Activated CD8-positive, alpha-beta T cell treated with anti-CD3 and anti-CD28 coated beads for 36 hours (primary cell): ENCODE measurements around the gene RAPGEF3. TPM values are rescaled to one million over a fixed set of nuclear protein-coding genes. Genes with fewer than 3 reads are reported as not detected.
A peak's percentile ranks its signal among the peaks of the same experiment; 100 is the strongest.

ENCODE experiments used
- ATAC-seq: fragments of 200-7000 bp; cut with Tn5 transposase; one replicate; pipeline ENCODE4 v1.10.0; 2021; ENCODE audit warnings: mild to moderate bottlenecking, moderate library complexity
- CTCF ChIA-PET: fragments of 350-600 bp; sonication (Branson Sonifier 250); formaldehyde crosslinking; loops from one replicate; lab custom pipeline; 2021; ENCODE audit warnings: antibody characterized with exemption; lab: Charles Lee
- POLR2A ChIA-PET: fragments of 350-600 bp; sonication (Branson Sonifier 250); formaldehyde crosslinking; loops from one replicate; lab custom pipeline; 2021; ENCODE audit warnings: antibody characterized with exemption; lab: Charles Lee
- DNase-seq: peaks from one replicate; pipeline ENCODE4 v3.0.0-alpha.2; 2020
- H3K27ac Mint-ChIP-seq: one replicate; pipeline ENCODE4 v1.8.0; 2021; ENCODE audit warnings: mild to moderate bottlenecking, mixed read lengths
- H3K27me3 Mint-ChIP-seq: one replicate; pipeline ENCODE4 v1.8.0; 2021; ENCODE audit warnings: mixed read lengths
- H3K36me3 Mint-ChIP-seq: one replicate; pipeline ENCODE4 v1.8.0; 2021; ENCODE audit warnings: low read depth, mixed read lengths
- H3K4me1 Mint-ChIP-seq: one replicate; pipeline ENCODE4 v1.8.0; 2021; ENCODE audit warnings: low read depth, mixed read lengths
- H3K4me3 Mint-ChIP-seq: one replicate; pipeline ENCODE4 v1.8.0; 2021; ENCODE audit warnings: mild to moderate bottlenecking, moderate library complexity, mixed read lengths
- H3K9me3 Mint-ChIP-seq: one replicate; pipeline ENCODE4 v1.8.0; 2021; ENCODE audit warnings: mixed read lengths
- intact Hi-C: fragments of 100-400 bp; cut with micrococcal nuclease; formaldehyde crosslinking; loops from one replicate; pipeline ENCODE4 v1.10.0; 2022
- total RNA-seq, 2 experiments: library from RNA; stranded (reverse); gene quantifications; one replicate each; pipeline ENCODE4 v1.2.3, GENCODE V29; 2021
- TF ChIP-seq, protein P1 (sequence below): fragments of 200-600 bp; IDR thresholded peaks from one replicate; pipeline ENCODE4 v1.8.0; 2022; ENCODE audit warnings: antibody characterized with exemption, mild to moderate bottlenecking

Gene RAPGEF3
- total RNA-seq, 2 experiments from 2014 or later = 0.56 to 0.58 TPM

DNA sequence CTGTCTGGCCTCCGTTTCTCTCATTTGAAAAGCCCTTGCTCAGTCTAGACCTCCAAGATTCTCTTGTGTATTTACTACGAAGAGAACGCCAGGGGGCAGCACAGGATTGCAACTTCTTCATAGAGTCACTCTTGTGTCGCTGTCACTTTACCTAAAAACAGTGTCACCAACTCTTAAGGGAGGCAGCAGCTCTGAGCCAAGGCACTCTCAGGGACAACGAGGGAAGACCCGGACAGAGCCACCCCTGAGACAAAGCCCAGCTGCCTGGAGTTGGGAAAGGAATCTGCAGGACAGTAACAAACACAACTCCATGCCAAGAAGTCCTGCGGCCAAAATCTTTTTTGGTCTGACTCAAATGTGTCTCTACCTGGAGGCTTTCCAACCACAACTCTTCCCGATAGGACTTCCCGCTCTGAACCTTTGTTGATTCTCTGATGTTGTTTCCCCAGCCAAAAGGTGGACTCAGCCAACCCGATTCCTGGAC, 43.2 kb downstream of the RAPGEF3 start:
- DNase-seq = peak; percentile 91
- CTCF ChIA-PET = interaction anchor here (0.6 to 10.0 kb wide), 39 partner anchors 7 to 902 kb away, joined by 3 to 134 read pairs (median 4); partner anchors contain the start of genes ENDOU, RAPGEF3, RPAP3 and VDR
- Mint-ChIP-seq H3K36me3 (peaks cover 2% of the 10 kb centered on the region), H3K4me1 (peaks cover 19% of the 10 kb centered on the region), H3K27me3 (no peaks in the 10 kb centered on the region), H3K27ac (no peak overlapping the region), H3K9me3 (no peaks in the 10 kb centered on the region), H3K4me3 (no peak overlapping the region)
- ATAC-seq = peak; percentile 88
- POLR2A ChIA-PET = interaction anchor here (0.7 kb wide), 1 partner anchor 122 kb away, joined by 3 read pairs; no protein-coding TSS in a partner anchor
- intact Hi-C loops = loop anchor here (5.0 kb wide), 1 partner anchor 62 kb away; no protein-coding TSS in a partner anchor
- TF ChIP-seq, protein P1, sequence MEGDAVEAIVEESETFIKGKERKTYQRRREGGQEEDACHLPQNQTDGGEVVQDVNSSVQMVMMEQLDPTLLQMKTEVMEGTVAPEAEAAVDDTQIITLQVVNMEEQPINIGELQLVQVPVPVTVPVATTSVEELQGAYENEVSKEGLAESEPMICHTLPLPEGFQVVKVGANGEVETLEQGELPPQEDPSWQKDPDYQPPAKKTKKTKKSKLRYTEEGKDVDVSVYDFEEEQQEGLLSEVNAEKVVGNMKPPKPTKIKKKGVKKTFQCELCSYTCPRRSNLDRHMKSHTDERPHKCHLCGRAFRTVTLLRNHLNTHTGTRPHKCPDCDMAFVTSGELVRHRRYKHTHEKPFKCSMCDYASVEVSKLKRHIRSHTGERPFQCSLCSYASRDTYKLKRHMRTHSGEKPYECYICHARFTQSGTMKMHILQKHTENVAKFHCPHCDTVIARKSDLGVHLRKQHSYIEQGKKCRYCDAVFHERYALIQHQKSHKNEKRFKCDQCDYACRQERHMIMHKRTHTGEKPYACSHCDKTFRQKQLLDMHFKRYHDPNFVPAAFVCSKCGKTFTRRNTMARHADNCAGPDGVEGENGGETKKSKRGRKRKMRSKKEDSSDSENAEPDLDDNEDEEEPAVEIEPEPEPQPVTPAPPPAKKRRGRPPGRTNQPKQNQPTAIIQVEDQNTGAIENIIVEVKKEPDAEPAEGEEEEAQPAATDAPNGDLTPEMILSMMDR = peak; percentile 71

DNA sequence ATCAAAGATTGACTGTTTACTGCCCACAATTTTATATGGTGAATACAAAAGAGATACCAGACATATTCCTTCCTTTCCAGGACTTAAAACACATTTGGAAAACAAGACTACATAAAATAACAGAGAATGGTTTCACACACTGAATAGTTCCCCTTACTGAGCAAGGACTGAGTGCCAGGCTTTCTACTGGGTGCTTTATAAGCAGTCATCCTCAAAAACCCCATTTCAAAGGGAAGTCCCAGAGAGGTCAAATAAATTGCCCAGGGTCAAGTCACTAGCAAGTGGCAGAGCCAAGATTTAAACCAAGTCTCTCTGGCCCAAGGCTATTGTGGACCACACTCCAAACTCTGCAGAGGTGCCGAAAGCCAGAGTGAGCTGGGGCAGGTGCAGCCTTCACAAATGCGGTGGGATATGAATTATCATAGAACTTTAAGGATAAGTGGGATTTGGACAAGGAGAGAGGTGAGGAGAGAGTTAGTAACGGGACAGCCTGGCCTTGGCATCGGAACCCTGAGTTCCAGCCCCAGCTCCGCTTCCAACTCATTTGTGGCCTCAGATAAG, 43.8 kb downstream of the RAPGEF3 start:
- intact Hi-C loops = loop anchor here (5.0 kb wide), 1 partner anchor 62 kb away; no protein-coding TSS in a partner anchor
- no peak overlapping the region for H3K27ac Mint-ChIP-seq
- ChIA-PET POLR2A (interaction anchor here (1.8 kb wide), 1 partner anchor 11 kb away, joined by 4 read pairs; the partner anchor contains the start of gene ENDOU), CTCF (interaction anchor here (0.6 to 10.0 kb wide), 34 partner anchors 8 to 903 kb away, joined by 3 to 134 read pairs (median 4); partner anchors contain the start of genes ENDOU, RAPGEF3, RPAP3 and VDR)
- H3K36me3 Mint-ChIP-seq = peaks cover 2% of the 10 kb centered on the region
- TF ChIP-seq, protein P1 = no peak
- no peaks in the 10 kb centered on the region for H3K9me3 Mint-ChIP-seq
- H3K4me3 Mint-ChIP-seq = no peak overlapping the region
- no peak for DNase-seq
- H3K27me3 Mint-ChIP-seq = no peaks in the 10 kb centered on the region
- ATAC-seq = no peak
- H3K4me1 Mint-ChIP-seq = peaks cover 19% of the 10 kb centered on the region

DNA sequence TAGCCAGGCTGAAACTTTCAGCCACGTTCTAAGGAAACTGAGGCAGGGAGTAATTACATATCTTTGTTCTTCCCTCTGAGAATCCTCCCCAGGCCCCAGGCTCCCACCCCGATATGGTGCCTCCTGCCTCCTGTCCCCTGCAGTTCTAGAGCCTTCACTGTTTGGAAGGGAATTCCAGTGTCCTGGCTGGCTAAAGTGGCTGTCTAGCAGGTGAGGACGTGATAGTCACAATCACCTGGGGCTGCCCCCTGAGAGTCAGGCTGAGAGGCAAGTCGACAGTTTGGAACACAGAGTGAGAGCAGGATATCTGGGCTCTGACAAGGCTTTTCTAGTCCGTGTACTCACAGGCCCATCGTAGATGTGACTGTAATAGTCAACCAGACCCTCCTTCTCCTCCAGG, 46.5 kb downstream of the RAPGEF3 start:
- no peak for ATAC-seq
- H3K9me3 Mint-ChIP-seq = no peaks in the 10 kb centered on the region
- intact Hi-C loops = no loop called here
- POLR2A ChIA-PET = interaction anchor here (0.8 kb wide), 1 partner anchor 68 kb away, joined by 4 read pairs; no protein-coding TSS in a partner anchor
- TF ChIP-seq, protein P1 = no peak
- no peak for DNase-seq
- no peak overlapping the region for H3K27ac Mint-ChIP-seq
- H3K27me3 Mint-ChIP-seq = no peaks in the 10 kb centered on the region
- H3K36me3 Mint-ChIP-seq = no peaks in the 10 kb centered on the region
- H3K4me3 Mint-ChIP-seq = no peak overlapping the region
- CTCF ChIA-PET = interaction anchor here (10.0 kb wide), 1 partner anchor 56 kb away, joined by 116 read pairs; no protein-coding TSS in a partner anchor
- peaks cover 32% of the 10 kb centered on the region for H3K4me1 Mint-ChIP-seq

DNA sequence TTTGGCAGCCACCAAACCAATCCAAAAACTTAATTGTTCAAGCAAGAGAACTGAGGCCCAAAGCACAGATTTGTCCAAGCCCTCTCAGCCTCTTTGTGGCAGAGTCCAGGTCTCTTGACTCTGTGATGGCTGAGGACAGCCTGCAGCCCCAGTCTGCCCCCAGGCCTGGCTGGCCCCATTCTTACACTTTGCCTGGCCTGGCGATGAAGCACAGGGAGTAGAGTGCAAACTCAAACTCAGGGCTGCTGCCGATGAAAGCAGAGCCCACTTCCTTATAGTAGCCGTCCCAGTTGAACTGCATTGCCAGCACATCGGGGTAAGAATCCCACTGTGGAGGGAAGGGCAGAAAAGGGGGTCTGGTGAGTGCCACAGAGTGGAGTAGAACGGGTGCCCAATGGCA, 47.2 kb downstream of the RAPGEF3 start:
- H3K27me3 Mint-ChIP-seq = no peaks in the 10 kb centered on the region
- peaks cover 31% of the 10 kb centered on the region for H3K4me1 Mint-ChIP-seq
- no peaks in the 10 kb centered on the region for H3K9me3 Mint-ChIP-seq
- H3K4me3 Mint-ChIP-seq = no peak overlapping the region
- ChIA-PET POLR2A (no interaction called here), CTCF (interaction anchor here (1.5 to 10.0 kb wide), 3 partner anchors 31 to 121 kb away, joined by 3 to 116 read pairs (median 8); no protein-coding TSS in a partner anchor)
- no peak for DNase-seq
- H3K36me3 Mint-ChIP-seq = no peaks in the 10 kb centered on the region
- ATAC-seq = no peak
- TF ChIP-seq, protein P1 = no peak
- H3K27ac Mint-ChIP-seq = no peak overlapping the region
- intact Hi-C loops = no loop called here

DNA sequence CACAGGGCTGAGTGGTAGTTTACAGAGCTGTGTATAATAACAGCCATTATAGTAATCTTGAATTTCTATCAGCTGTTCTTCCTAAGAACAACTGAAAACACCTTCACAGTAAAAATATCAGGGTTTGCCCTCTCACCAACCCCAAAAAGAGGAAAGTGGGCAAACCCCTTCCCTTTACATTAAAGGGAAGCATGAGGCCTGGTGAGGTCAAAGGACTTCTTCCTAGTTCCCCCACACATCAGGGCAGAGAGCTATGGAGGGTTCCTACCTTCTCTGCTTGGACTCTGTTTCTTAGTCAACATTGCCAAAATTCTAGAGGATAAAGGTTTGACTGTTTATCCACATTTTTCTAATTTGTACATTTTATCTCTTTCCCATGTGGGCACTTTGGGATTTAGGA, 48.4 kb downstream of the RAPGEF3 start:
- Mint-ChIP-seq H3K4me1 (peaks cover 26% of the 10 kb centered on the region), H3K27ac (no peak overlapping the region), H3K4me3 (no peak overlapping the region), H3K36me3 (no peaks in the 10 kb centered on the region), H3K9me3 (no peaks in the 10 kb centered on the region), H3K27me3 (no peaks in the 10 kb centered on the region)
- ATAC-seq = no peak
- intact Hi-C loops = no loop called here
- DNase-seq = no peak
- POLR2A ChIA-PET = interaction anchor here (0.7 to 0.9 kb wide), 3 partner anchors 14 to 134 kb away, joined by 3 read pairs; no protein-coding TSS in a partner anchor
- TF ChIP-seq, protein P1 = no peak
- CTCF ChIA-PET = interaction anchor here (1.0 to 10.0 kb wide), 9 partner anchors 8 to 254 kb away, joined by 3 to 116 read pairs (median 4); partner anchors contain the start of gene TMEM106C
